GM23338 (cell line): ENCODE measurements around the gene LYSMD3.

Experiments used
- CREB1 ChIP-seq: fragments of 250-450 bp; sonication (Bioruptor Pico); IDR thresholded peaks from 2 replicates; pipeline ENCODE4 v1.5.0; 2020; ENCODE audit warnings: low read depth, mild to moderate bottlenecking, moderate library complexity
- EZH2 ChIP-seq: fragments of 200-600 bp; sonication (generic); IDR thresholded peaks from one replicate; pipeline ENCODE4 v1.8.0; 2017; ENCODE audit warnings: antibody characterized with exemption, mild to moderate bottlenecking, low read depth; ENCODE audit not compliant: unreplicated experiment
- EZH2phosphoT487 ChIP-seq: fragments of 200-600 bp; sonication (generic); IDR thresholded peaks from one replicate; pipeline ENCODE4 v1.8.1; 2018; ENCODE audit warnings: antibody characterized with exemption; ENCODE audit not compliant: unreplicated experiment
- JUNB ChIP-seq: IDR thresholded peaks from one replicate; pipeline ENCODE4 v1.6.1; 2016; ENCODE audit warnings: antibody characterized with exemption; ENCODE audit not compliant: unreplicated experiment
- NANOG ChIP-seq: IDR thresholded peaks from 2 replicates; pipeline ENCODE4 v1.6.1; 2016; ENCODE audit warnings: antibody characterized with exemption, borderline replicate concordance
- POLR2AphosphoS5 ChIP-seq: IDR thresholded peaks from 2 replicates; pipeline ENCODE4 v1.6.1; 2016; ENCODE audit warnings: antibody characterized with exemption, low read depth
- STAT1 ChIP-seq: IDR thresholded peaks from one replicate; pipeline ENCODE4 v1.6.1; 2016; ENCODE audit warnings: antibody characterized with exemption; ENCODE audit not compliant: unreplicated experiment
- ZNF114 ChIP-seq: fragments of 250-450 bp; sonication (Bioruptor Pico); IDR thresholded peaks from 2 replicates; pipeline ENCODE4 v1.5.0; 2020; ENCODE audit warnings: mild to moderate bottlenecking, moderate library complexity
- ZNF331 ChIP-seq: fragments of 250-450 bp; sonication (Bioruptor Pico); IDR thresholded peaks from 2 replicates; pipeline ENCODE4 v1.5.0; 2020; ENCODE audit warnings: low read depth, mild to moderate bottlenecking, moderate library complexity
- TF ChIP-seq, protein P1 (sequence below): IDR thresholded peaks from one replicate; pipeline ENCODE4 v1.6.1; 2018; ENCODE audit warnings: antibody characterized with exemption; ENCODE audit not compliant: unreplicated experiment
- TF ChIP-seq, protein P2 (sequence below), 2 experiments: fragments of 200-600 bp in 1 of 2; sonication (generic) in 1 of 2; conservative IDR thresholded peaks; 2 replicates each; pipeline versions ENCODE4 v1.5.1 to v1.6.1; 2016 to 2017; ENCODE audit warnings: antibody characterized with exemption in 2 of 2, low read depth in 2 of 2, mild to moderate bottlenecking in 2 of 2, moderate library complexity in 1 of 2
- TF ChIP-seq, protein P3 (sequence below): IDR thresholded peaks from 2 replicates; pipeline ENCODE4 v1.6.1; 2016; ENCODE audit warnings: antibody characterized with exemption

DNA sequence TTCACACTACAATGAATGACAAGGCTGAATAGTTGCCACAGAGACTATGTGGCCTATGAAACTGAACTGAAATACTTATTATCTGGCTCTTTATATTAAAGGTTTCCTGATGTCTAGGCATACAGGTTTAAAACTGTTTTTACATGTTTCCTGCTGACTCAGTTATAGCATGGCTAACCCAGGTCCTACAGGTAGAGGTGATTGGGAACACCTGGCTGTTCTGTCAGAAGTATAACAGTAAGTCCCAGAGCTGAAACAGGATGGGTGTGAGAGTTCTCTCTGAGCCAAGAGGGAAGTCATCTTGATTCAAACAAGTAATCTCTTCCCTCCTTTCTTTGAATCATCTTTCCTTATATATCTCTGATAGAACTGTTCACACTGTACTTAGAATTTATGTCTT, 24.3 kb upstream of the LYSMD3 start:
- TF ChIP-seq EZH2 (no peak), EZH2phosphoT487 (no peak), STAT1 (no peak), POLR2AphosphoS5 (no peak), NANOG (no peak), CREB1 (CRISPR knock-in tag) (no peak), JUNB (no peak), ZNF114 (CRISPR knock-in tag) (no peak), ZNF331 (CRISPR knock-in tag) (no peak)
- TF ChIP-seq, protein P1, sequence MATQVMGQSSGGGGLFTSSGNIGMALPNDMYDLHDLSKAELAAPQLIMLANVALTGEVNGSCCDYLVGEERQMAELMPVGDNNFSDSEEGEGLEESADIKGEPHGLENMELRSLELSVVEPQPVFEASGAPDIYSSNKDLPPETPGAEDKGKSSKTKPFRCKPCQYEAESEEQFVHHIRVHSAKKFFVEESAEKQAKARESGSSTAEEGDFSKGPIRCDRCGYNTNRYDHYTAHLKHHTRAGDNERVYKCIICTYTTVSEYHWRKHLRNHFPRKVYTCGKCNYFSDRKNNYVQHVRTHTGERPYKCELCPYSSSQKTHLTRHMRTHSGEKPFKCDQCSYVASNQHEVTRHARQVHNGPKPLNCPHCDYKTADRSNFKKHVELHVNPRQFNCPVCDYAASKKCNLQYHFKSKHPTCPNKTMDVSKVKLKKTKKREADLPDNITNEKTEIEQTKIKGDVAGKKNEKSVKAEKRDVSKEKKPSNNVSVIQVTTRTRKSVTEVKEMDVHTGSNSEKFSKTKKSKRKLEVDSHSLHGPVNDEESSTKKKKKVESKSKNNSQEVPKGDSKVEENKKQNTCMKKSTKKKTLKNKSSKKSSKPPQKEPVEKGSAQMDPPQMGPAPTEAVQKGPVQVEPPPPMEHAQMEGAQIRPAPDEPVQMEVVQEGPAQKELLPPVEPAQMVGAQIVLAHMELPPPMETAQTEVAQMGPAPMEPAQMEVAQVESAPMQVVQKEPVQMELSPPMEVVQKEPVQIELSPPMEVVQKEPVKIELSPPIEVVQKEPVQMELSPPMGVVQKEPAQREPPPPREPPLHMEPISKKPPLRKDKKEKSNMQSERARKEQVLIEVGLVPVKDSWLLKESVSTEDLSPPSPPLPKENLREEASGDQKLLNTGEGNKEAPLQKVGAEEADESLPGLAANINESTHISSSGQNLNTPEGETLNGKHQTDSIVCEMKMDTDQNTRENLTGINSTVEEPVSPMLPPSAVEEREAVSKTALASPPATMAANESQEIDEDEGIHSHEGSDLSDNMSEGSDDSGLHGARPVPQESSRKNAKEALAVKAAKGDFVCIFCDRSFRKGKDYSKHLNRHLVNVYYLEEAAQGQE, result no peak
- TF ChIP-seq, protein P2, sequence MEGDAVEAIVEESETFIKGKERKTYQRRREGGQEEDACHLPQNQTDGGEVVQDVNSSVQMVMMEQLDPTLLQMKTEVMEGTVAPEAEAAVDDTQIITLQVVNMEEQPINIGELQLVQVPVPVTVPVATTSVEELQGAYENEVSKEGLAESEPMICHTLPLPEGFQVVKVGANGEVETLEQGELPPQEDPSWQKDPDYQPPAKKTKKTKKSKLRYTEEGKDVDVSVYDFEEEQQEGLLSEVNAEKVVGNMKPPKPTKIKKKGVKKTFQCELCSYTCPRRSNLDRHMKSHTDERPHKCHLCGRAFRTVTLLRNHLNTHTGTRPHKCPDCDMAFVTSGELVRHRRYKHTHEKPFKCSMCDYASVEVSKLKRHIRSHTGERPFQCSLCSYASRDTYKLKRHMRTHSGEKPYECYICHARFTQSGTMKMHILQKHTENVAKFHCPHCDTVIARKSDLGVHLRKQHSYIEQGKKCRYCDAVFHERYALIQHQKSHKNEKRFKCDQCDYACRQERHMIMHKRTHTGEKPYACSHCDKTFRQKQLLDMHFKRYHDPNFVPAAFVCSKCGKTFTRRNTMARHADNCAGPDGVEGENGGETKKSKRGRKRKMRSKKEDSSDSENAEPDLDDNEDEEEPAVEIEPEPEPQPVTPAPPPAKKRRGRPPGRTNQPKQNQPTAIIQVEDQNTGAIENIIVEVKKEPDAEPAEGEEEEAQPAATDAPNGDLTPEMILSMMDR (conservative IDR thresholded peaks at IDR 0.05; ENCODE audit: low read depth in 2 of 2), result no peak
- TF ChIP-seq, protein P3, sequence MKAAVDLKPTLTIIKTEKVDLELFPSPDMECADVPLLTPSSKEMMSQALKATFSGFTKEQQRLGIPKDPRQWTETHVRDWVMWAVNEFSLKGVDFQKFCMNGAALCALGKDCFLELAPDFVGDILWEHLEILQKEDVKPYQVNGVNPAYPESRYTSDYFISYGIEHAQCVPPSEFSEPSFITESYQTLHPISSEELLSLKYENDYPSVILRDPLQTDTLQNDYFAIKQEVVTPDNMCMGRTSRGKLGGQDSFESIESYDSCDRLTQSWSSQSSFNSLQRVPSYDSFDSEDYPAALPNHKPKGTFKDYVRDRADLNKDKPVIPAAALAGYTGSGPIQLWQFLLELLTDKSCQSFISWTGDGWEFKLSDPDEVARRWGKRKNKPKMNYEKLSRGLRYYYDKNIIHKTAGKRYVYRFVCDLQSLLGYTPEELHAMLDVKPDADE, result no peak
